DND-41 (cell line): ENCODE measurements around the gene EXOC4.

Source experiments
- EZH2 ChIP-seq: IDR thresholded peaks from 3 replicates; pipeline ENCODE4 v1.6.1; 2012; ENCODE audit warnings: borderline replicate concordance, low read depth, mild to moderate bottlenecking, moderate library complexity, low read length, inconsistent platforms; ENCODE audit not compliant: severe bottlenecking
- TF ChIP-seq, protein P1 (sequence below): IDR thresholded peaks from 2 replicates; pipeline ENCODE4 v1.5.1; 2012; ENCODE audit warnings: borderline replicate concordance, low read length, moderate library complexity, mild to moderate bottlenecking; ENCODE audit not compliant: poor library complexity, severe bottlenecking; ENCODE audit errors: extremely low read depth

DNA sequence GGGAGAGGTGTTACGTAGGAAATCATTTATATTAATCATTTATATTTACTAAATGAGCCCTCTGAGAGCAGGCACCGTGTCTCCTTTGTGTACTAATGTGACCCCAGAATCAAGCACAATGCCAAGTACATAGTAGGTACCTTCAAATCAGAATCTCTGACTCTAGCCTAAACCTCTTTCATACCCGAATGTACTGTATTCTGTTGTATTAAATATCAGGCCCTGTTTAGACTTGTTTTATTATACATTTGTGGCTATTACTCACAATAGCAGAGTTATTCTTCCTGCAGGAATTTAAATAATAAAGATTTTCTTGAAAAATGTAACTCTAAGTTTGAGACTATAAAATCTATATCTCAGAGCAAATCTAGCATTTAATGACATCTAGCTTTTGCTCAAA is 297.3 kb downstream of the EXOC4 start:
- TF ChIP-seq, protein P1, sequence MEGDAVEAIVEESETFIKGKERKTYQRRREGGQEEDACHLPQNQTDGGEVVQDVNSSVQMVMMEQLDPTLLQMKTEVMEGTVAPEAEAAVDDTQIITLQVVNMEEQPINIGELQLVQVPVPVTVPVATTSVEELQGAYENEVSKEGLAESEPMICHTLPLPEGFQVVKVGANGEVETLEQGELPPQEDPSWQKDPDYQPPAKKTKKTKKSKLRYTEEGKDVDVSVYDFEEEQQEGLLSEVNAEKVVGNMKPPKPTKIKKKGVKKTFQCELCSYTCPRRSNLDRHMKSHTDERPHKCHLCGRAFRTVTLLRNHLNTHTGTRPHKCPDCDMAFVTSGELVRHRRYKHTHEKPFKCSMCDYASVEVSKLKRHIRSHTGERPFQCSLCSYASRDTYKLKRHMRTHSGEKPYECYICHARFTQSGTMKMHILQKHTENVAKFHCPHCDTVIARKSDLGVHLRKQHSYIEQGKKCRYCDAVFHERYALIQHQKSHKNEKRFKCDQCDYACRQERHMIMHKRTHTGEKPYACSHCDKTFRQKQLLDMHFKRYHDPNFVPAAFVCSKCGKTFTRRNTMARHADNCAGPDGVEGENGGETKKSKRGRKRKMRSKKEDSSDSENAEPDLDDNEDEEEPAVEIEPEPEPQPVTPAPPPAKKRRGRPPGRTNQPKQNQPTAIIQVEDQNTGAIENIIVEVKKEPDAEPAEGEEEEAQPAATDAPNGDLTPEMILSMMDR: no peak
- TF ChIP-seq EZH2: no peak
